CD8-positive, alpha-beta memory T cell (primary cell): ENCODE data around the gene ALDH3B1. TPM values are rescaled to one million over a fixed set of nuclear protein-coding genes. Genes with fewer than 3 reads are reported as not detected.

Experiments
- CTCF ChIA-PET: fragments of 350-600 bp; sonication (Branson Sonifier 250); formaldehyde crosslinking; loops from one replicate; lab custom pipeline; 2021; ENCODE audit warnings: antibody characterized with exemption; lab: Charles Lee
- POLR2A ChIA-PET: fragments of 350-600 bp; sonication (Branson Sonifier 250); formaldehyde crosslinking; loops from one replicate; lab custom pipeline; 2021; ENCODE audit warnings: antibody characterized with exemption; lab: Charles Lee
- DNase-seq, 5 donors: peaks; one replicate each; pipeline versions ENCODE4 v3.0.0 to v3.0.0-alpha.2; 2020 to 2022; ENCODE audit warnings: mixed read lengths in 1 of 5
- H3K27ac ChIP-seq: one replicate; pipeline ENCODE4 v1.7.0; 2013; ENCODE audit warnings: low read depth, mild to moderate bottlenecking, low read length, moderate library complexity
- H3K27me3 ChIP-seq: 2 replicates; pipeline ENCODE4 v1.7.0; 2013; ENCODE audit warnings: low read length, mild to moderate bottlenecking; ENCODE audit not compliant: insufficient read depth, poor library complexity, severe bottlenecking
- H3K36me3 ChIP-seq: 2 replicates; pipeline ENCODE4 v1.7.0; 2013; ENCODE audit warnings: mild to moderate bottlenecking, low read length, moderate library complexity; ENCODE audit not compliant: insufficient read depth
- H3K4me1 ChIP-seq: 2 replicates; pipeline ENCODE4 v1.7.0; 2013; ENCODE audit warnings: mild to moderate bottlenecking, low read length, moderate library complexity; ENCODE audit not compliant: insufficient read depth
- H3K4me3 ChIP-seq: 2 replicates; pipeline ENCODE4 v1.7.0; 2013; ENCODE audit warnings: mild to moderate bottlenecking, low read length
- H3K9me3 ChIP-seq: 2 replicates; pipeline ENCODE4 v1.7.0; 2013; ENCODE audit warnings: mild to moderate bottlenecking, low read length
- H3K27ac Mint-ChIP-seq, 8 donors: one replicate each; pipeline ENCODE4 v1.8.0; 2020 to 2021; ENCODE audit warnings: mixed read lengths in 8 of 8, mild to moderate bottlenecking in 6 of 8, inconsistent platforms in 3 of 8, moderate library complexity in 3 of 8
- H3K27me3 Mint-ChIP-seq, 2 donors: one replicate each; pipeline ENCODE4 v1.8.0; 2020 to 2021; ENCODE audit warnings: mixed read lengths in 2 of 2, mild to moderate bottlenecking in 1 of 2, moderate library complexity in 1 of 2
- H3K36me3 Mint-ChIP-seq, 3 donors: one replicate each; pipeline ENCODE4 v1.8.0; 2020 to 2021; ENCODE audit warnings: mixed read lengths in 3 of 3, inconsistent platforms in 1 of 3, mild to moderate bottlenecking in 1 of 3
- H3K4me1 Mint-ChIP-seq, 3 donors: one replicate each; pipeline ENCODE4 v1.8.0; 2020 to 2021; ENCODE audit warnings: mixed read lengths in 3 of 3, inconsistent platforms in 1 of 3, mild to moderate bottlenecking in 1 of 3
- H3K4me3 Mint-ChIP-seq, 7 donors: one replicate each; pipeline ENCODE4 v1.8.0; 2020 to 2021; ENCODE audit warnings: mixed read lengths in 7 of 7, mild to moderate bottlenecking in 6 of 7, moderate library complexity in 4 of 7, inconsistent platforms in 2 of 7
- H3K9me3 Mint-ChIP-seq, 5 donors: one replicate each; pipeline ENCODE4 v1.8.0; 2020 to 2022; ENCODE audit warnings: mixed read lengths in 5 of 5, mild to moderate bottlenecking in 3 of 5, moderate library complexity in 2 of 5, inconsistent platforms in 1 of 5
- polyA plus RNA-seq: library from polyadenylated mRNA; unstranded; fragments of 300-500 nt; fragmentation: Illumina TruSeq; gene quantifications from one replicate; pipeline ENCODE4 v1.2.3, GENCODE V29; 2021
- total RNA-seq, 2 experiments: library from RNA; stranded (reverse); gene quantifications; one replicate each; pipeline ENCODE4 v1.2.3, GENCODE V29; 2021

ALDH3B1 gene
- total and polyA plus RNA-seq, 3 experiments from 2014 or later = 0.12 to 0.33 (median 0.20) TPM

GRCh38 chr11:68050371-68050841 lies 40.3 kb downstream of the ALDH3B1 start:
- Mint-ChIP-seq H3K9me3 (no peaks in the 10 kb centered on the region), H3K4me1 (no peaks in the 10 kb centered on the region), H3K27me3 (no peaks in the 10 kb centered on the region), H3K27ac (peak overlapping the region in 1 of 8 donors; percentile 1), H3K4me3 (no peak overlapping the region), H3K36me3 (peaks cover 0 to 71% (median 0%) of the 10 kb centered on the region in 3 donors)
- ChIA-PET POLR2A (interaction anchor here (1.9 kb wide), 1 partner anchor 10 kb away, joined by 4 read pairs; no protein-coding TSS in a partner anchor), CTCF (no interaction called here)
- H3K4me1 ChIP-seq = no peaks in the 10 kb centered on the region
- no peaks in the 10 kb centered on the region for H3K27me3 ChIP-seq
- H3K9me3 ChIP-seq = no peaks in the 10 kb centered on the region
- peaks cover 4% of the 10 kb centered on the region for H3K36me3 ChIP-seq
- no peak overlapping the region for H3K27ac ChIP-seq
- DNase-seq = no peak
- no peak overlapping the region for H3K4me3 ChIP-seq

- CTCF ChIA-PET = no interaction called here
- H3K27me3 Mint-ChIP-seq = no peaks in the 10 kb centered on the region
- peak overlapping the region in 5 of 8 donors; percentile 8 to 72 (median 51) for H3K27ac Mint-ChIP-seq
- H3K4me3 Mint-ChIP-seq = no peak overlapping the region
- Histone ChIP-seq H3K4me1 (no peaks in the 10 kb centered on the region), H3K27ac (no peak overlapping the region), H3K9me3 (no peaks in the 10 kb centered on the region), H3K27me3 (no peaks in the 10 kb centered on the region), H3K36me3 (peaks cover 4% of the 10 kb centered on the region), H3K4me3 (no peak overlapping the region)
- peaks cover 0 to 61% (median 0%) of the 10 kb centered on the region in 3 donors for H3K36me3 Mint-ChIP-seq
- no peaks in the 10 kb centered on the region for H3K9me3 Mint-ChIP-seq
- POLR2A ChIA-PET = interaction anchor here (1.9 kb wide), 1 partner anchor 11 kb away, joined by 4 read pairs; no protein-coding TSS in a partner anchor
- no peaks in the 10 kb centered on the region for H3K4me1 Mint-ChIP-seq
- no peak for DNase-seq
Measured at GRCh38 chr11:68051191-68052136, 41.3 kb downstream of the ALDH3B1 start.

GRCh38 chr11:68052137-68052873 lies 42.2 kb downstream of the ALDH3B1 start:
- no peaks in the 10 kb centered on the region for H3K4me1 Mint-ChIP-seq
- no peaks in the 10 kb centered on the region for H3K4me1 ChIP-seq
- peaks cover 0 to 56% (median 0%) of the 10 kb centered on the region in 3 donors for H3K36me3 Mint-ChIP-seq
- no peaks in the 10 kb centered on the region for H3K27me3 ChIP-seq
- no peaks in the 10 kb centered on the region for H3K9me3 Mint-ChIP-seq
- no peak overlapping the region for H3K27ac ChIP-seq
- no peak for DNase-seq
- H3K4me3 Mint-ChIP-seq = no peak overlapping the region
- no peaks in the 10 kb centered on the region for H3K27me3 Mint-ChIP-seq
- H3K27ac Mint-ChIP-seq = peak overlapping the region in 5 of 8 donors; percentile 8 to 72 (median 20)
- H3K36me3 ChIP-seq = peaks cover 4% of the 10 kb centered on the region
- no peak overlapping the region for H3K4me3 ChIP-seq
- POLR2A ChIA-PET = interaction anchor here (1.9 kb wide), 1 partner anchor 12 kb away, joined by 4 read pairs; no protein-coding TSS in a partner anchor
- no peaks in the 10 kb centered on the region for H3K9me3 ChIP-seq
- CTCF ChIA-PET = no interaction called here

GRCh38 chr11:68053117-68053516 lies 43.0 kb downstream of the ALDH3B1 start:
- H3K27ac ChIP-seq = no peak overlapping the region
- Mint-ChIP-seq H3K4me1 (no peaks in the 10 kb centered on the region), H3K4me3 (no peak overlapping the region), H3K9me3 (no peaks in the 10 kb centered on the region), H3K36me3 (peaks cover 0 to 49% (median 0%) of the 10 kb centered on the region in 3 donors), H3K27me3 (no peaks in the 10 kb centered on the region), H3K27ac (peak overlapping the region in 3 of 8 donors; percentile 11 to 56 (median 47))
- no peaks in the 10 kb centered on the region for H3K9me3 ChIP-seq
- H3K4me1 ChIP-seq = no peaks in the 10 kb centered on the region
- no peaks in the 10 kb centered on the region for H3K27me3 ChIP-seq
- no peak for DNase-seq
- peaks cover 4% of the 10 kb centered on the region for H3K36me3 ChIP-seq
- POLR2A ChIA-PET = no interaction called here
- CTCF ChIA-PET = no interaction called here
- no peak overlapping the region for H3K4me3 ChIP-seq

GRCh38 chr11:68053981-68054812 lies 44.1 kb downstream of the ALDH3B1 start:
- H3K4me1 Mint-ChIP-seq = no peaks in the 10 kb centered on the region
- H3K9me3 Mint-ChIP-seq = no peaks in the 10 kb centered on the region
- POLR2A ChIA-PET = no interaction called here
- Histone ChIP-seq H3K4me3 (no peak overlapping the region), H3K9me3 (no peaks in the 10 kb centered on the region), H3K27me3 (no peaks in the 10 kb centered on the region), H3K36me3 (peaks cover 4% of the 10 kb centered on the region), H3K4me1 (no peaks in the 10 kb centered on the region), H3K27ac (no peak overlapping the region)
- H3K4me3 Mint-ChIP-seq = no peak overlapping the region
- CTCF ChIA-PET = no interaction called here
- peaks cover 0 to 38% (median 0%) of the 10 kb centered on the region in 3 donors for H3K36me3 Mint-ChIP-seq
- H3K27ac Mint-ChIP-seq = peak overlapping the region in 4 of 8 donors; percentile 30 to 66 (median 48)
- no peak for DNase-seq
- H3K27me3 Mint-ChIP-seq = no peaks in the 10 kb centered on the region

- H3K4me3 ChIP-seq = no peak overlapping the region
- no peak overlapping the region for H3K27ac ChIP-seq
- H3K4me1 ChIP-seq = no peaks in the 10 kb centered on the region
- H3K36me3 ChIP-seq = no peaks in the 10 kb centered on the region
- Mint-ChIP-seq H3K36me3 (peaks cover 0 to 19% (median 3%) of the 10 kb centered on the region in 3 donors), H3K9me3 (no peaks in the 10 kb centered on the region), H3K27me3 (no peaks in the 10 kb centered on the region), H3K4me3 (no peak overlapping the region), H3K4me1 (no peaks in the 10 kb centered on the region), H3K27ac (peak overlapping the region in 3 of 8 donors; percentile 0 to 82 (median 17))
- POLR2A ChIA-PET = no interaction called here
- no peaks in the 10 kb centered on the region for H3K9me3 ChIP-seq
- no peak for DNase-seq
- CTCF ChIA-PET = no interaction called here
- no peaks in the 10 kb centered on the region for H3K27me3 ChIP-seq
Measured at GRCh38 chr11:68056317-68057285, 46.5 kb downstream of the ALDH3B1 start.

GRCh38 chr11:68057807-68058206 lies 47.7 kb downstream of the ALDH3B1 start:
- H3K4me1 ChIP-seq = no peaks in the 10 kb centered on the region
- ChIA-PET POLR2A (no interaction called here), CTCF (no interaction called here)
- H3K9me3 Mint-ChIP-seq = no peaks in the 10 kb centered on the region
- no peaks in the 10 kb centered on the region for H3K9me3 ChIP-seq
- no peaks in the 10 kb centered on the region for H3K27me3 ChIP-seq
- H3K4me3 Mint-ChIP-seq = no peak overlapping the region
- no peak for DNase-seq
- no peaks in the 10 kb centered on the region for H3K36me3 ChIP-seq
- peaks cover 0 to 10% (median 4%) of the 10 kb centered on the region in 3 donors for H3K36me3 Mint-ChIP-seq
- no peaks in the 10 kb centered on the region for H3K4me1 Mint-ChIP-seq
- no peaks in the 10 kb centered on the region for H3K27me3 Mint-ChIP-seq
- no peak overlapping the region for H3K4me3 ChIP-seq
- peak overlapping the region in 1 of 8 donors; percentile 43 for H3K27ac Mint-ChIP-seq
- H3K27ac ChIP-seq = no peak overlapping the region
